DMS114 treated with DMSO at 0.1 percent for 48 hours (cell line): ENCODE results near the gene ATP6V1C2.
"Not testable (repeated sequence)": the region's sequence is repeated elsewhere in the genome, so short reads cannot be mapped to it uniquely, and the experiment has no call there.

ENCODE experiments used
- DNase-seq: peaks from one replicate; lab custom pipeline; 2025; ENCODE audit not compliant: unreplicated experiment; lab: John Stamatoyannopoulos, UW

ATP6V1C2 gene

DNA sequence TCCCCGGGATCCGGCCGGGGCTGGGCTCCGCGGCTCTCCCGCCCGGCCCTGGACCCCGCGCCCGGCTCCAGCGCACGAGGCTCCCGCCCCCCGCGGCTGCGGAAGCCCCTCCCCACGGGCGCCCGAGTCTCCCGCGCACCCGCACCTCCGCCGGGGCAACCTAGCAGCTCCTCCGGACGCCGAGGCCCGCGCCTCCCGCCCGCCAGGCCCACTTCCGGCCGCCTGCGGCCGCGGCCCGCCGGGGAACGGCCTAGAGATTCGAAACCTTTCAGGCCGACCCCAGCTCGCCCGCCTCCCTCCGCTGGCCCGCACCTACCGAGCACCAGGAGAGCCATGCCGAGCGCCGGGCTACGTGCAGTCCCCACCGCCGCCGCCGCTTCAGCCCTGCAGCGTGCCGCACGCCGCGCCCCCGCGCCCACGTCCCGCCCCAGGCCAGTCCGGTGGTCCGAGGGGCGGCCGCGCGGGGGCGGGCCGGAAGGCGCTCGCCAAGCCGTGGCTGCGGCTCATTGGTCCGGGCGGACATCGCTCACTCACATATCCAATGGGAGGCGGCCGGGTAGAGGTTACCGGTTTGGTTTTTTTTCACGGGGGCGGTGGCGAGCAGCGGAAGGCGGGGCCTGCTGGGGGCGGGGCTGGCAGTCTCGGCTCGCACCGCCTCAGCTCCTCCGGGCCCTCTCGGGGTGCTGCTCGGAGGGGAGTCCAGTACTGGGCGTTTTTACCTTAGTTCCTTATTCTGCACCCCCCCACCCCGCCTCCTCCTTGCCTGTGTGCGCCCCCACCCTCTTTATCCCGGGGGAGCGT is 91.1 kb downstream of the ATP6V1C2 start, which contains the start of gene PDIA6:
TSS of gene PDIA6 (minus strand) at position 424 of the 801 bp plus-strand sequence. CDS start at position 335, 89 bp downstream.
- DNase-seq = peak; percentile 85

DNA sequence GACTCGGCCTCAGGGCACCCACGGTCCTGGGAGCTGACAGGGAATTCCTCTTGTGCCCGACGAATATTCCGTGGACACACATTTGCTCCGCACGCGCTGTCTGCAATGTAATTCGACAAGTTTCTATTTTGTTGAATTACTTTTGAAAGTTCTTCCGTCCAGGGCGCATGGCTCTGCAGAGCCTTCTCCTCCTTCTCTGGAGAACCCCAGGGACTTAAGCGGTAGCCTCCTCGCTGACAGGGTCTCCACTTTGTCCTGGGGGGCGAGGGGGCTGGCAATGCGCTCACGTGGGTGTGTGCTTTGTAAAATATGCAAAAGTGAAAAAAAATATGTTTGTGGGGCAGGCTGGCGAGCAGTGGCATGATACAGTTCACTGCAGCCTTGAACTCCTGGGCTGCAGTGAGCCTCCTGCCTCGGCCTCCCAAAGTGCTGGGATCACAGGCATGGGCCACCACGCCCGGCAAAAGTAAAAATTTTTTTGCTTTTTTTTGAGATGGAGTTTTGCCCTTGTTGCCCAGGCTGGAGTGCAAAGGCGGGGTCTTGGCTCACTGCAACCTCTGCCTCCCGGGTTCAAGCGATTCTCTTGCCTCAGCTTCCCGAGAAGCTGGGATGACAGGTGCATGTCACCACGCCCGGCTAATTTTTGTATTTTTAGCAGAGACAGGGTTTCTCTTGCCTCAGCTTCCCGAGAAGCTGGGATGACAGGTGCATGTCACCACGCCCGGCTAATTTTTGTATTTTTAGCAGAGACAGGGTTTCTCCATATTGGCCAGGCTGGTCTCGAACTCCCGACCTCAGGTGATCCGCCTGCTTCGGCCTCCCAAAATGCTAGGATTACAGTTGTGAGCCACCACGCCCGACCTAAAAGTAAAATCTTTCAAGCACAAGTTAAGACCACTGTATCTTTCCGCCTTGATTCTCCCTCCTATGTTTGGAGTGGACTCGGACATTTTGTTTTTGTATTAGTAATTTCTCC is 92.0 kb downstream of the ATP6V1C2 start:
- not testable (repeated sequence) for DNase-seq

DNA sequence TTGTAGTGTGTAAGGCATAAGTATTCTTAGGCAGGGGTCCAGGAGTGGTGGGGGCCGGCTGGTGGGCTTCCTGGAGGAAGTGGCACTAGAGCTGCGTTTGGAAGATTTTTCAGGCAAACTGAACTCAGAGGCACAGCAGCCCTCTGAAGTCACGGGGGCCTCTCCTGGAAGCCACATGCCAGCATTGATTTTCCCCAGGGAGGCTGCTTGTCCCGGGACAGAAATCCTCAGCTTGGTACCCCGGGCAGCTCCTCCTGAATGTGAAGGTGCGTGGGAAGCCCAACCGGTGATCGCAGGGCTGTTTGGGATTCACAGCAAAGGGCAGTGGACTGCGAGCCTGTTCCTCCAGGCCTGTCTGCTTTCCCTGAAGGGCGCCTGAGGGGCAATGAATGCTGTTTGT is 92.7 kb downstream of the ATP6V1C2 start:
- DNase-seq = no peak

DNA sequence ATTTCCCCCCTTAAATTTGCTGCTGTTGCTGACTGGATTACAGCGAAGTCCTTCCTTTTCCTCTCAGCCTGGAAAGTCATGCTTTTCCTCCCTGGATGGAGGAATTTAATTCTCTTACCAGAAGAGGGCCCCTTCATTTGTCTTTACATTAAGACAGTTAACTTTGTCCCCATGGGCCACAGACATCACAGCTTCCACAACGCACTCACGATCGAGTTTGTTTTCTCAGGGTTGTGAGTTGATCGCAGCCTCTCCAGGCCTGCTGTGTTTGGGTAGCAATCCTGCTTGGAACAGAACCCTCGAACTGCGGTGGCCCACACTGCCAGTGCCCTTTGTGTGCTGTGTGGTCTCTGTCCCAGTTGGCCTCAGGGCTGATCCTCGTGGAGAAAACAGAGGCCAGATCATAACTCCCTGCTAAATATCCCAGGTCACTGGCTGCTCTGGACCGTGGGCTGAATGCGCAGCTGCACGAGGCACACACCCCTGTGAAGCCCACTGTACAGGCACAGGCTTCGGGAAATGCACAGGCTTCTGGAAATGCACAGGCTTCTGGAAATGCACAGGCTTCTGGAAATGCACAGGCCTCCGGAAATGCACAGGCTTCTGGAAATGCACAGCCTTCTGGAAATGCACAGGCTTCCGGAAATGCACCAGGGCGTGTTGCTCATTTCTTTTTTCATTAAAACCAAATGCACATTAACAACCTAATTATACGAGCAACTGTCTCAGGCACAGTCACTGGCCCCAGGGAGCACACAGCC is 93.3 kb downstream of the ATP6V1C2 start:
- DNase-seq = peak; percentile 11

DNA sequence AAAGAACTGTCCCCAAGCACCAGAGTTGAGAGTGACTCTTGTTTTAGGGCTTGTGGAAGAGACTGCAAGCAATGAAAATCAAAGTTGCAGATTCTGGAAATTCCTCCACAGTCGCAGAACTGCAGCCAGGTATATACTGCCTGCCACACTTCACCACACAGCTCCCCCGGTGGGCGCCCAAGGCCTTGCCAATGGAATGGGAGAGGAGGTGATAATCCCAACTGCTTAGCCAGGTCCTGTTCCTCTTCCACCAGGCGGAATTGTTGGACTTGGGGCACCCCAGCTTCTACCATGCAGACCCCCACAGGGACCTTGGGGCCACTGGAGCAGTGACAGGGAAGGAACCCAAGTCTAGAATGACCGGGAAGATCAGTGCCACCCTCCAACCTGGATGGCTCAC is 96.0 kb downstream of the ATP6V1C2 start:
- DNase-seq = no peak

GRCh38 chr2:10818305-10818704 is 96.9 kb downstream of the ATP6V1C2 start:
- DNase-seq = not testable (repeated sequence)

DNA sequence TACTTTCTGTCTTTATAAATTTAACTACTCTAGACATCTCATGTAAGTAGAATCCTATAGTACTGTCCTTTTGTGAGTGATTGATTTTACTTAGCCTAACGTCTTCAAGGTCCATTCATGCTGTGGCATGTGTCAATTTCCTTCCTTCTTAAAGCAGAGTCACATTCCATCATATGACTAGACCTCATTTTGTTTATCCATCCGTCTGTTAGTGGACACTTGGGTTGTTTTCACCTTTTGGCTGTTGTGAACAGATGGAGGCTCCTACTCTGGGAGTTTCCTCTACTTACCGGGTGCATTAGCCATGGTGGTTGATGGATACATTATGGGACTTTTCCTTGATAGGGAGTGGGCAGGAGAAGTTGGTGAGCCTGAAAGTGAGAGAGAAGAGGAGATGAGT is 97.6 kb downstream of the ATP6V1C2 start:
- no peak for DNase-seq

DNA sequence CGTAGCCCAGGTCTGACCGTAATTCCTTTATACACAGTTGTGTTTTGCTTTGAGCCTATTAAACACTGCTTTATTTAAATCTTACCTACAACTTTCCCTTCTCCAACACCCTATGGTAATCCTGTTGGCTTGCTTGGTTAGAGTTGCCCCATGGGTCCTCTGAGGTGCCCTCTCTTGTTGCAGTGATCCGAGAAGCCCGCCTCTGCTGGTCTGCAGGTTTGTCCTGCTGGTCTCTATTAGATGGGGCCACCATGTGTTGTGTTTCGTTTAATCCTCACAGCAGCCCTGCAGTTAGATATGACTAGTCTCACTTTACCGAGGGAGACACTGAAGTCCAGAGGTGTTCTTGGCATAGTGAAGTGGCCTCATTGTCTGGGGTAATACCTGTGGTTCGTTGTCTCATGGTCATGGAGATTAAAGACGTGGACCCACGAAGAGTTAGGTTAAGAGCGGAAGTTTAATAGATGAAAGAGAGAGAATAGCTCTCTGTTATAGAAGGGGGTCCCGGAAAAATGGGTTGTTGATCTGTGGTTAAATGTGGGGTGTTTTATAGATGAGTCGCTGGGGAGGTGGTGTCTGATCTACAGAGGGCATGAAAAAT is 98.4 kb downstream of the ATP6V1C2 start:
- no peak for DNase-seq

- DNase-seq = no peak
Observed at GRCh38 chr2:10820562-10820961, 99.1 kb downstream of the ATP6V1C2 start.

DNA sequence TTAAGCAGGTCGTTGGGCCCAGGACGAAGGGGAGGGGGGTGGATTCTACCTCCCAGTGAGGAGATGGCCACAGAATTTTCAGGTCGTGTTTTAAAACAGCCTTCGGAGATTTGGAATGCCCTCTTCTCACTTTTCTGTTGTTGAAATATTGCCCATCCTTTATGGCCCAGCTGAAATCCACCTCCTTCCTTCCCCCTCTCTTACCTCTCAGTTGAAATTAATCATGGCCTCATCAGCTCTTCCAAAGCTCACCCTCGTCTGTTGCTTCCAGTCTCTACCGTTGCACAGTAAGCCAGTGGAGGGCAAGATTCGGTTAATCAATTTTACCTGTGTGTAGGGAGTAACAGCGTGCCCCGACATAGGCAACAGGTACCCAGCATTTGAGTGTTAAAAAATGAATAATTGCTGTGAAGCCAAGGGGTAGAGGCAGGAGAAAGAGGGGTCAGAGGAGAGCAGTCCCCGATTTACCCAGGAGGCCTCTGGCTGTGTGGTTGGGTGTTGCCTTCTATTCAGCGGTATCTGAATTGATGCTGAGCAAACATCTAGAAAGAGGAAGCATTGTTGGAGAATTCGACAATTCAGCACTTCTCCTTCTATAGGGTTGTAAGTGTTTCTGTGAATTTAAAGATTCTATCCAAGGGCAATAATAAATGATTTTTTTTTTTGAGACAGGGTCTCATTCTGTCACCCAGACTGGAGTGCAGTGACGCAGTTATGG is 99.7 kb downstream of the ATP6V1C2 start:
- DNase-seq = no peak

GRCh38 chr2:10824191-10824590 is 102.8 kb downstream of the ATP6V1C2 start:
- no peak for DNase-seq

- DNase-seq = no peak
Observed at GRCh38 chr2:10826026-10826425, 104.6 kb downstream of the ATP6V1C2 start.

- no peak for DNase-seq
Observed at GRCh38 chr2:10826625-10827024, 105.2 kb downstream of the ATP6V1C2 start.

DNA sequence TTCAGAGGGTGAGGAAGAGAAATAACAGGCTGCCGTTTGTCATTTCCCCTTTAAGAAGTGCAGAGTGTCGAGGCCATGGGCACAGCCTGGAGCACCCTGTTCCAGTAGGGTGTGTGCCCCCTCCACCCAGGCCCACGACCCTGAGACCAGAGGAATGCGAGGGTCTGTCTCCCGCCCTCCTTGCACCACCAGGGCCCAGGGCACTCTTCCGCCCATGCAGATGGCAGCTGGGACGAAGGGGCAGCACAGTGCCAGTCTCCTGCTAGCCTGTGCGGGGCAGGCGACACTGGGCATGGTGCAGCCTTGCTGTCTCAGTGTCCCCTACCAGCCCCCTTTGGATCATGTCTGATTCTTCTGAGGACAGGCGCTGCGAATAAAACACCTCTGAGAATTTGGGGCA is 106.9 kb downstream of the ATP6V1C2 start:
- DNase-seq = no peak

DNA sequence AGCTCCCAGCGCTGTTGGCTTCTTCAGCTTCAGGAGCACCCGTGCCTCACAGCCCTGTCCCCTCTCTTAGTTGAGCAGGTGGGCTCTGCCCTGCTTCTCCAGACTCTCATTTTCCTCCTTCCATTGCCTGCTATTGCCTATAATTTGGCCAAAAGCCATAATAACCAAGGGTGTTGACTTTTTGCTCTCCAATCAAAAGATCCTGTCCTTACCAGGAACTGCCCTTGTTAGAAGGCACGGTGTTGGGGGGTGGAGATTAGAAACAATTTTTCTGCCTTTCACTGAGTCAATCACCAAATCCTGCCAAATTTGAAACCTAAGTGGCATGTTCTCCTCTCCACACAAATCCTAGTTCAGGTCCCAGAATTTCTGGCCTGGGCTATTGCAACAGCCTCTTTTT is 107.9 kb downstream of the ATP6V1C2 start:
- DNase-seq = no peak

DNA sequence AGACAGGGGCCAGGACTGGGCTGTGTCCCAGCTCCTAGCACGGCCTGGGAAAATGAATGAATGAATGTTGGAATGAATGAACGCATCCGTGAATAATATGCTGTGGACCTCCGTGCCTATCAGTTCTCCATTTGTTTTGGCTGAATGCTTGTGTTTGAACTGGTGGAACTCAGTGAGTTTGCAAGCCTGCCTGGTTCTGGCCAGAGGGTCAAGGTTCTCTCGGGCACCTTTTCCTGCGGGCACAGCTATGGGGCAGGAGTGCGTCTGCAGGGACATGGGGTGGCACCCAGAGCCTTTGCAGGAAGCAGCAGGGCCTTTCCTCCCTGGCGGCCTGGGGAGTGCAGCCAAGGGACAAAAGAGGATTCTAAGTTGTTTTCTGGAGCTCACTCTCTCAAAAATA is 108.8 kb downstream of the ATP6V1C2 start:
- no peak for DNase-seq

DNA sequence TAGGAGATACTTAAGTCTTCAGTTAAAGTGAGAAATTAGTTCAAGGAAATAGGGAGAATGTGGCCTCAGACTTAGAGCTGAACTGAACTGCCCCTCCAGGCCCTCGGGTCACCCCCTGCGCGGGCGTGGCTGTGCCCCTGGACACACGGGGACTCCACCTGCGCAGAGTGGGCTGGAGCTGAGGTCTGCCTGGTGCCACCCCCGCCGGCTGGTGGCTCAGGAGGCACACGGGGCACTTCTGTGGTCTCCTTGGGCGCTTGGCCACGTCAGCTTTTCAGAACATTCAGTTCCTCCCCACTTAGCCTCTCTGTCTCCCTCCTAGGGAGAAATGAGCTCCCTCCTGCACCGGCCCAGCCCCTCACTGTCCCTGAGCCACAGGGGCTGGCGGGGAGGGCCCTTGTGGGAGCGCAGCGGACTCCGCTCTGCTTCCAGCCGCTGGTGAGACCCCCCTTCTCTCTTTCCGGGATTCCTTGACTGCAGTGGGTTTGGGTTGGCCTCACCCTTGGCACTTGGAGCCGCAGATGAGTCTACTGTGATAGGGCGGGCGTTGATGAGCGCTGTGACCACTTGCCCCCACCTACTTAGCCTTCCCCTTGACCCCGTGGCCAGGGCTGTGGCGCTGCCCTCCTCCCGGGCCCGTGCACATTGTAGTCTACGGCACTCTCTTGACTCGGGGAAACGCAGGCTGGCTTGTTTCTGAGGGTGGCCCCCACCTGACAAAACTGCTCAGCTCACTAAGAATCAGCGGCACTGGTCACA is 109.4 kb downstream of the ATP6V1C2 start:
- no peak for DNase-seq

DNA sequence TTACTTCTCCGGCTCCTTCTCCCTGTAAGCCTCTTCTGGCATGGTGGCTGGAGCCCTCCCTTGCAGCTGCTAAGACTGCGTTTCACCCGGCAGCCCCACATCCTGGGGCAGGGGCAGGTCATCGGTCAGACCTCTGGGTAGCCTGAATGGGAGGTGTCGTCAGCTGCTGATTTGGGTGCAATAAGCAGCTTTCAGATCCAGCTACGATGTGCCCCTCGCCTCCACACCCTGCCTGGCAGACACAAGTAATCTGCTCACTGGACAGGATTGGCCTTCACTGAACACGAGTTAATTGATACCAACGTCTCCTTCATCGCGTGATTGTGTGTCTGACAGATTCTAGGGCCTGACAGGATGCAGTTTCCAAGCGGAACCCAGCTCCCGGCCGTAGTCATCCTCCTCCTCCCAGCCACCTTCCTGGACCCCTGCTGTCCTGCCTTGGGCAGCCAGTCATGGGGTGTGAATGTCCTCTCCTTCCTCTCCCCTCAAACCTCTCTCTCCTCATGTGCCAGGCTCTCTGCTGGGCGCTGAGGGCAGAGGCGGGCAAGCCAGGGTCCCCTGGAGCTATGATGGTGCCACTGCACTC is 110.1 kb downstream of the ATP6V1C2 start:
- DNase-seq = no peak
